Activated T-cell treated with anti-CD3 and anti-CD28 coated beads, Interleukin-2, amount 50 U/mL, for 48 hours (primary cell): ENCODE data around the gene LPCAT1.
"Not testable (repeated sequence)": the region's sequence is repeated elsewhere in the genome, so short reads cannot be mapped to it uniquely, and the experiment has no call there.

ENCODE experiments used
- DNase-seq, 2 experiments: peaks; one replicate each; pipeline ENCODE4 v3.0.0-alpha.2; 2020

LPCAT1 gene

GRCh38 chr5:1464511-1464910 is 59.2 kb downstream of the LPCAT1 start:
- DNase-seq: peak in 1 of 2 experiments; percentile 2

- peak in 1 of 2 experiments; percentile 4 for DNase-seq
Measured at GRCh38 chr5:1464096-1464446, 59.7 kb downstream of the LPCAT1 start.

- DNase-seq: no peak
Measured at GRCh38 chr5:1463326-1464095, 60.2 kb downstream of the LPCAT1 start.

- DNase-seq: no peak
Measured at GRCh38 chr5:1462358-1462757, 61.4 kb downstream of the LPCAT1 start.

DNA sequence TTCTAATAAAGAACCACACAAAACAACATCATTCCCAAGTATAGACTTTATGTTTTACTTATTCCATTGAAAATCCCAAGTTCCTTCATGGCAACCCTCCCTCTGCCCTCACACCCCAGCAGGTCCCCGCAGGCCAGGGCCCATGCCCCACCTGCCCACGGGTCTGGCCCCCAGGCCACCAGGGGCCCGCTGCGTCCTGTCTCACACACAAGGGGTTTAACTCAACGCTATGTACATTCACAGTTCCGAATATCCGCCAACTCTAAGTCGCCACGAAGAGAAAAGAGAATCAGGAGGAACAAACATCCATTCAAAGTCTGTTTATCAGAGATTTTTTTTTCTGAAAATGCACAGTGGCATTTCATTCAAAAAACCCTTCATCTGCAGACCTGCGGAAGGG is 62.4 kb downstream of the LPCAT1 start:
- no peak for DNase-seq

GRCh38 chr5:1460054-1460682 is 63.6 kb downstream of the LPCAT1 start:
- no peak for DNase-seq

DNA sequence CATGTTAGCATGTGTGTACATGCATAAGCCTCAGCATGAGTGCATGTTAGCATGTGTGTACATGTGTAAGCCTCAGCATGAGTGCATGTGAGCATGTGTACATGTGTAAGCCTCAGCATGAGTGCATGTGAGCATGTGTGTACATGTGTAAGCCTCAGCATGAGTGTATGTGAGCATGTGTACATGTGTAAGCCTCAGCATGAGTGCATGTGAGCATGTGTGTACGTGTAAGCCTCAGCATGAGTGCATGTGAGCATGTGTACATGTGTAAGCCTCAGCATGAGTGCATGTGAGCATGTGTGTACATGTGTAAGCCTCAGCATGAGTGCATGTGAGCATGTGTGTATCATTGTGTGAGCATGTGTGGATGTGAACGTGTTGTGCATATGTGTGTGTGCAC is 64.3 kb downstream of the LPCAT1 start:
- not testable (repeated sequence) for DNase-seq

GRCh38 chr5:1456110-1456881 is 67.5 kb downstream of the LPCAT1 start:
- not testable (repeated sequence) for DNase-seq

- DNase-seq: no peak
Measured at GRCh38 chr5:1453613-1454012, 70.1 kb downstream of the LPCAT1 start.

- peak in 1 of 2 experiments; percentile 16 for DNase-seq
Measured at GRCh38 chr5:1449081-1449630, 74.6 kb downstream of the LPCAT1 start.

GRCh38 chr5:1448511-1449011 is 75.2 kb downstream of the LPCAT1 start:
- peak; percentile 46 to 62 for DNase-seq

DNA sequence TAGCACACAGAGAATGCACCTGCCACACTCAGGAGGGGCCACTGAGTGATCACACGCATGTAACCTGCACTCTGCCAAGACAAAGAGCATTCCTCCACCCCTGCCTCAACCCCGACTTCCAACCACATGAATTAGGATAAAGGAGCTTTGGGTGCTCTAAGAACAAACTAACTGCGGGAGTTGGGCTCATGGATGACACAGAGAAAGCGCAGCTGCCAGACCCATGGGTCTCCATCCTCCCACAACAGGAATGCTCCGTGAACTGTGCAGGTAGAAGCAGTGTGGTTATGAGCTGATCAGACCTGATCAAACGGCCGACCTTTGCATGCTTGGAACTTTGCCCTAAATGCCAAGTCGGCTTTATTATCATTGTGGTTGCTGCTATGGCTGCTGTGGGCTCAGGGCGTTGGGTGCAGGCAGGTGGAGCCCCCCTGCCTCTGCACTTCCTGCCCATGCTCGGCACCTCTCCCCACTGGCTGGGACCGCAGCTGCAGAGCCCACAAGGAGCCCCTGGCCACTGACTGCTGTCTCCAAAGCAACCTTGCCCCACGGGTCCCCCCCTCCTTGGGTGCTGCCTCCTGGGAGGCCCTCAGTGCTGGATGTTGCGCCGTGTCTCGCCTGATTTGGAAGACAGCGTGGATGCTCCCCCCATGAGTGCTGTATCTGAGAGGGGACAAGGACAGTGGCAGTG is 75.9 kb downstream of the LPCAT1 start:
- DNase-seq: peak; percentile 24 to 44

- DNase-seq: peak in 1 of 2 experiments; percentile 15
Measured at GRCh38 chr5:1446602-1447343, 77.0 kb downstream of the LPCAT1 start.

GRCh38 chr5:1445689-1446601 is 77.8 kb downstream of the LPCAT1 start:
- peak in 1 of 2 experiments; percentile 17 for DNase-seq

DNA sequence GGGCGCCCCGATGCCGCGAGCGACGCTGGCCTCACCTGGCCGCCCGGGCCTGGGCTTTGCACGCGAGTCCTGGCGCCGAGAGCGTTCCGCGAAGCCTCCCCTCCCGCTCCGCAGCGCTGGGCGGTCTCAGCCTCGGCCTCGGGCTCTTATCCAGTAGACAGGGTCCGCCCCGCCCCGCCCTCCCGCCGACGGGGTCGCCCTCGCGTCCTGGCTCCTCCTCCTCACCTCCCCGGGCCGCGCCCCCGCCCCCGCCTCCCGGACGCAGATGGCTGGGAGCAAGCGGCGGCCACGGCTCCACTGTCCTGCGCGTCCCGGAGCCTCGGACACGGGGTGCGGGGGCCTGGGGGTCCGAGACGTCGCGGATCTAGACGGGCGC is 78.5 kb downstream of the LPCAT1 start, which contains the start of gene SLC6A3:
Gene SLC6A3, minus strand, starts transcription at position 128 of the 376 bp plus-strand sequence. CDS start 2,243 bp downstream, outside the sequence.
- peak; percentile 46 to 53 for DNase-seq

GRCh38 chr5:1444361-1445189 is 79.2 kb downstream of the LPCAT1 start:
- DNase-seq: peak in 1 of 2 experiments; percentile 19

DNA sequence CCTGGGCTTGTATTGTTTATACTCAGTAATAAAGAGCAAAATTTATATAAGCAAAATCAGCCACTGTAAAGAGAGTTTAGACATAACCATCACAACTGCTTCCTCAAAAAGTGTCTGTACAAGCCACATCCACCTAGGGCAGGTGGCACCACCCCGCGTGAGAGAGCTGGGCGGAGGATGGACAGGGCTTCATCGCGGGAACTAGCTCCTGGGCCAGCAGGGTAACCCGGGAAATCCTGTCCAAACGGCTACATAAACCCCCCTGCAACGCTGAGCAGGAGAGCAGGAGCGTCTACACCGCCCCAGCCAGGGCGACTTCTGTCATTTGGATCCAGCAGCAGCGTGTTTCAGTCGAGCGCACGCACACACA is 79.8 kb downstream of the LPCAT1 start:
- peak in 1 of 2 experiments; percentile 17 for DNase-seq

DNA sequence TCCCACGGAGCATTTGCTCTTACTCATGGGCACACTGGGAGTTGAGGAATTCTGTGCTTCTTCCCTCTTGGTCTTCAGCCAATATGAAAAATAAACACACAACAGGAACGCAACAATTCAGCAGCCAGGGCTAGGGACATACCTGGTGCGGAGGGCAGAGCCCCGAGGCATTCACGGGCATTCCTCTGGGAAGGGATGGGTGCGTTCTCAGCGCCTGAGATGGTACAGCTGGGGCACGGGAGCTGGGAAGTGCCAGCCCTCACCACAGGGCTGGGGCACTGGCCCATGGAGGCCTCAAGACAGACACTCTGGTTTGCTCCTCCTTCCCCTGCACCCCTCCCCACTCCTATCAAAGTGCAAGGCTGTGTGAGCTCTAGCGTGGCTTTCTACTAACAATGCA is 80.6 kb downstream of the LPCAT1 start:
- no peak for DNase-seq
